GM13977 (cell line): Measurements from ENCODE around the gene ITPK1.

Experiments
- DNase-seq: peaks from one replicate; pipeline ENCODE4 v3.0.0; 2012; ENCODE audit warnings: low spot score
- CTCF ChIP-seq: IDR thresholded peaks from 2 replicates; pipeline ENCODE4 v1.5.1; 2012; ENCODE audit warnings: mild to moderate bottlenecking, control low read depth; ENCODE audit not compliant: insufficient read depth; ENCODE audit errors: extremely low read depth, missing control alignments
- in situ Hi-C: fragments of 300-500 bp; cut with MboI; formaldehyde crosslinking; loops from one replicate; pipeline ENCODE4 v1.12.0; 2022; ENCODE audit warnings: low sequenced_read_pairs, low pct_unique_long_range_greater_than_20kb, mixed read lengths, inconsistent platforms; ENCODE audit not compliant: unreplicated experiment

The ITPK1 gene

GRCh38 chr14:92985521-92985920 lies 130.2 kb downstream of the ITPK1 start:
- DNase-seq = no peak
- in situ Hi-C loops = no loop called here
- TF ChIP-seq CTCF = no peak

GRCh38 chr14:92984896-92985295 lies 130.8 kb downstream of the ITPK1 start:
- no peak for TF ChIP-seq CTCF
- in situ Hi-C loops = no loop called here
- DNase-seq = no peak

- no peak for DNase-seq
- TF ChIP-seq CTCF = no peak
- in situ Hi-C loops = no loop called here
Observed at GRCh38 chr14:92984082-92984788, 131.5 kb downstream of the ITPK1 start.

- DNase-seq = no peak
- in situ Hi-C loops = no loop called here
- no peak for TF ChIP-seq CTCF
Observed at GRCh38 chr14:92982956-92983355, 132.8 kb downstream of the ITPK1 start.

GRCh38 chr14:92981726-92982125 lies 134.0 kb downstream of the ITPK1 start:
- DNase-seq = no peak
- no peak for TF ChIP-seq CTCF
- in situ Hi-C loops = no loop called here

GRCh38 chr14:92980866-92981265 lies 134.9 kb downstream of the ITPK1 start:
- no peak for TF ChIP-seq CTCF
- no peak for DNase-seq
- in situ Hi-C loops = no loop called here
